HCT116 (cell line): ENCODE data around the gene CSNK1G1.

Source experiments
- POLR2AphosphoS5 ChIP-seq: IDR thresholded peaks from 2 replicates; pipeline ENCODE4 v1.6.1; 2011; ENCODE audit warnings: mild to moderate bottlenecking, low read depth, low read length, moderate library complexity
- TCF7L2 ChIP-seq: IDR thresholded peaks from 2 replicates; pipeline ENCODE4 v1.7.0; 2011; ENCODE audit warnings: borderline replicate concordance, inconsistent platforms; ENCODE audit not compliant: insufficient read depth, insufficient read length; ENCODE audit errors: extremely low read depth
- YY1 ChIP-seq: IDR thresholded peaks from 2 replicates; pipeline ENCODE4 v1.6.1; 2011; ENCODE audit warnings: low read length, low read depth, moderate library complexity, mild to moderate bottlenecking; ENCODE audit not compliant: insufficient replicate concordance; ENCODE audit errors: extremely low read depth

DNA sequence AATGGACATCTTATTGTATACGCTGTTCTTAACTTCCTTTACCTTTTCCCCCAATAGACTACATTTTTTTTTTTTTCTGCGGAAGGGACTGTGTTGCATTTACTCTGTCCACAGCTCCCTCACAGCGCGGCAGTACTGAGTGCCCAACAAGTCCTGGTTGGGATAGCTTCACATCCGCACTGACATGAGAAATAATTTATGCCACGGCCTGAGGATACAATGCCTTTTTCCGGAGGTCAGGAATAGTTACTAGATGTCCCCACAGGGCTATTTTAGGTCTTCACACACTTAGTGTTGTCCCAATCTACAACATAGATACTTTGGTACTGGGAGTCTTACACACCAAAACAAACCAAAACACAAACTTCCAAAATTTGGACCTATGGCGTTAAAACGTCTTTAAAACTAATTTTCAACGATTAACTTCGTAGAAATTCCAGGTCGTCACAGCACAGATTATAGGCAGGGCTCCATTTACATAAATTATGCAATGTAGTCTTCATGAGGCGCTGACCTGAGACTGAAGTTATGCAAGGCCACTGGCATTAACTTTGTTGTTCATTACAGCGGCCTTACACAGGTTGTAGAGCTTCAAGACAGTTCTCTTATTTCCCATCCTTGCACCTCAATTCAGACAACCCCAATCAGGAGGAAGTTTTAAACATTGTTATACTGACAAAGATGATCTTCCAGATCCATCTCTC lies 192.2 kb downstream of the CSNK1G1 start:
- TF ChIP-seq TCF7L2 (no peak), YY1 (no peak), POLR2AphosphoS5 (no peak)
